NCI-H748 (cell line): ENCODE measurements around the gene LRMDA.

Source experiments
- DNase-seq: peaks from one replicate; lab custom pipeline; 2025; ENCODE audit not compliant: unreplicated experiment; lab: John Stamatoyannopoulos, UW

Gene LRMDA

DNA sequence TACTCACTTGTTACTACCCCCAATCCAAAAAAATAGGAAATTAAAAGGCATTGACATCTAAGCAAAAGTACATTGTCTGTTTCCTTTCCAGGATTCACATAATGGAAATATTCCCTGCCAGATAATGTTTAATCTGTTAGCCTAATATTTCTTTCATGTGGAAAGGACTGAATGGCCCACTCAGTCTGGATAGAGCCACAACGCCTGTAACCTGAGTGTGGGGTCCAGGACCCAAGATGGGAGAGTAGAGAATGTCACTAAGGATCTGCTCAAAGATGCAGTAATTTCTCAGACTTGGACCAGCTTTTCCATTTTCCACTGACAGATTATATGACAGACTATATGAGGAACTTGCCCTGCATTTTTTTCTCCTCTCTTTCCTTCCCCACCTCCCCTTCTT is 1117.3 kb downstream of the LRMDA start:
- no peak for DNase-seq

DNA sequence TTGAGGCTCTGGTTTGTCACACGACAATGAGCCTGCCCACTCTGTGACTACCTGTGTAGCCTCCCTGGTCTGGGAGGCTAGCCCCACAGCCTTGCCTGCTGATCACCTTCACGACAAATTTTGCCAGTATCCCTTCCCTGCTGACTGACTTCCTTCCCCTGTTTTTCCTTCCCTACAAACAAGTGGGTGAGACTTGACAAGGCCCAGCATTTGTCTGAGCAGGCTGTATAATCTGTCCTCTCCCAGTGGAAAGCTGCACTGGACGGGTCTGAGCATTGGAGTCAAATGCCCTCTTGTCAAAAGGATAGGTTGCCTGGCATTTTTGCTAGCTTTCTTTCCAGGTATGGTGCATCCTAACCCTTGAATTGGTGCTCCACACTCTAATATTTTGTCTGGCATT is 1117.7 kb downstream of the LRMDA start:
- DNase-seq = no peak

DNA sequence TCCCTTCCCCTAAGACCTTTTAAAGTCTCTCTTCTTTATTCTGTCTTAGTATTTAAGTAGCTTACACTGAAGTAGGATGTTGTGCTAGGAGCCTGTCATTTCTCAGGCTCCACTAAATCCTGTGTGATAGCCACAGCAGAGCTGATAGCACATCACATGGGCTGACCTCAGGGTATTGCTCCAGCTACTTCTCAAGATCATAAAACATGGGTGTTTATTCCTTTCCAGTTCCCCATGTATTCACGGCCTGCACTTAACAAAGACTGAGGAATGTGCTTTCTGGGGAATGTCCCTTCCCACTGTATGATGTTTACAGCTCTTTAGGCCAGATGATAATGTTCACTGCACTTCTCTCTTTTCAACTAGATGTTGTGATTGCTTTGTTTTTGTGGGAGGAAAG is 1119.4 kb downstream of the LRMDA start:
- DNase-seq = no peak

DNA sequence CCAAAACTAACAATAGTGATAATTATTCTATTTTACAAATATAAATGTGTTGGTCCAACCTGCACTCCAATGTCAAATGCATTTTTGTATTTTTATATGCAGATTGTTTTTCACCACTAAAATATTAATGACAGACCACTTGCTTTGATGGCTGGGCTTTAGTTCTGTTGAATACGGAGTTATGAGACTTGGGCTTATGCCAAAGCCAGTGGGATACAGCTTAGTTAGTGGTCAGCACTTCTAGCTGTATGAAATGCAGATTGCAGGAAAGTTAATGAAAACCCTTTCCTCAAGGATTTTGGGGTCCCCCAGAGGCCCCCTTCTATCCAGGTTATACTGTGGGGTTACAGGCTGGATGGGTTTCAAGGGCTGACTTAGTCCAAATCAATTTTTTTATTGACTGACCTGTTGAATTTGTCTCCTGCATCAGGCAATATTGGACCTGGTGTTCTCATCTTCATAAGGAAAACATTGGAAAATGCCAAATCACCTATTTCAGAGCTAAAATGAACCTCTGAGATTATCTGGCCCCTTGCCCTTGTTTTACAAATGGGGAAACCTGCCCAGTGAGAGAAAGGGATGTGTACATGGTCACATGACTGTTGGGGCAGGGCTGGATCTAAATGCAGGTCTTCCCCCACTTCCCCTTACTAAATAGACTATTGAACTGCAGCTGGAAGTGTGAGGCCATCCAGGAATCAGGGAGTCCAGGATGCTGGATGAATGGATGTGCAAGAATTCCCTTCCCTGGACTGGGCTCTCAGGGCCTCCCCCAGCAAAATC is 1120.9 kb downstream of the LRMDA start:
- no peak for DNase-seq

DNA sequence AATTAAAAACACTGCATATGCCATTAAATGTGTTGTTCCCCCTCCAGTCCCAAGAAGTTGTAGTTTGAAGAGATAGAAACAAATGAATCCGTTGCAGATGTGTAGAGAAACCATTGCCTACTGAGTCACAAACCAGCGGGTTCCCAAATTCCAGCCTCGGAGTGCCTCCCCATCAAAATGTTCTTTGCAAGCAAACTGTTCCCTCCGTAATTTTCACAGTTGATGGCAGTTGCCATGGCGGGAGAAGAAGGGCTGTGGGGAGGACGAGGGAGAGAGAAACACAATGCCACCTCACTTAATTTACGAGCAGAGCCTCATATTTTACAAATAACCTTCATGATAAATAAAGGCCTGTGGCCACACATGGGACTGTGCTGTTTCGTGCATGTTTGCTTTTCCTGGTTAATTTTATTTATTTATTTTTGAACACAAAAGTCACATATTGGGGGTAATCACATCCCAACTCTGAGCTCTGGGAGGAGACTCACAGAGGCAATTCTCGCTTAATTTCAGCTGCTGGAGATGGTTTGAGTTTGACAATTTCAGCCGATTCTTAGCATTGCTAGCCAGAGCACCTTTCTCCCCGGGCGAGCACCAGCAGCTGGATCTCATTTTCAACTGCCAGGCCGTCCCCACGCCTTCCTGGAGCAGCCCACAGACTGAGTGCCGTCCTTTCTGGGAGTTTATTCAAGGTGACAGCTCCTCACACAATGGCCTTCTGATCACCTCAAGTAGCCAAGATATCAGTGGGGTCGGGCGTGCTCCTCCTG is 1122.0 kb downstream of the LRMDA start:
- no peak for DNase-seq

DNA sequence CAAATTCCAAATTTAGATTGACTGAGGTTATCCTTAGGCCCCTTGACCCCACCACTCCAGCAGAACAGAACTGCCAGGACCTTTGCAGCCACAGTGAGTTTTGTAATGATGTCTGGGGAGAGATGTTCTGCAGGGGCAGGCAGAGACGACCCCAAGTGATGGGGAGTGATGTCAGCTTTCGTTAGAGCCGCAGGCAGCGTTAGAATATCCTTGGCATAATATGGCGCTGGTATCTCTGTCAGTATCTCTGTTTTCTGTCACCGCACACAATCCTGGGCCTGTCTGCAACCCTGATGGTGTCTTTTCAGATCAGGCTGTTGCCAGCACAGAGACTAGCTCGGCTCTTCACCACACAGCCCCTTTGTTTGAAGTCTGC is 1122.6 kb downstream of the LRMDA start:
- no peak for DNase-seq

DNA sequence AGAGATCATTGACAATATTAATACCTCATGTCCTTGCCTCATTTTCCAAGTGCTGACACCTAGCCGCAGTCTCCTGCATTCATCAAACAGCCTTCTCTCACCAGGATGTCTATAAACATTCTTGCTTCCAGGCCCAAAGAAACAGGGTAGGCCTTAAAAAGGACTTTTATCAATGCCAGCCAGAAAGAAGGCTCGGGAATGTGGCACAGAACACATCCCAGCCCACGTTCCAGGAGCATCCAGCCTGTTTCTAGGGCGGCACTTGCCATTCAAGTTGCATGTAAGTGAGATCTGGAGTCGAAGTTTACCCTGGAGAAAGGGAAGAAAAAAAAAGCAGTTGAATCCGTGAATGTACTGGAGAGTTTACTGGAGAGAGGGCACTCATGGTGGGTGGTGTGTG is 1123.1 kb downstream of the LRMDA start:
- DNase-seq = no peak

DNA sequence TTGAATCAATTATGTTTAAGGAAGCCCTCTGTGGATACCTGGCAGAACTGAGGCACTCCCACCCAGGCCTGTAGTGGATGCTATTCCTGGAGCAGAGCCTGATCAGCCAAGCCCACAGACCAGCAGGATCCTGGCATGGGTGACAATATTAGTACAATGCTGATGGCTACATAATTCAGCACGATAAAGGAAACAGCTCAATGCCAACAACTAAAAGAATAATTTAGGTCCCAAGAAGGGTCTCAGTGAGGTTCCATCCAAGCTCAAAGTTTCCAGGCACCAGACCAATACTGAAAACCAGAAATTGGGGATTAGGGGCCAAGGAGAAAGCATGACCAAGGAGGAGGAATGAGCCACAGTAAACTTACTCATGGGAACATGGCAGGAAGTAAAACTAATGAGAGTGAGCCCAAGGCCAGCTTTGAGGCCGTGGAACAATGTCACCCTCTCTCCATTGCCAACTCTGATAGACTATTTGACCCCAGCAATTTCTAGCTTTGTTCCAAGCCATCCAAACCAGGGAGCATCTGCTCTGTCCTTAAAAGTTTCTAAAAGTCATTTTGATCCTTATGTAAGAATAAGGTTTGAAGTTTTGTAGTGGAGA is 1123.7 kb downstream of the LRMDA start:
- DNase-seq = no peak

DNA sequence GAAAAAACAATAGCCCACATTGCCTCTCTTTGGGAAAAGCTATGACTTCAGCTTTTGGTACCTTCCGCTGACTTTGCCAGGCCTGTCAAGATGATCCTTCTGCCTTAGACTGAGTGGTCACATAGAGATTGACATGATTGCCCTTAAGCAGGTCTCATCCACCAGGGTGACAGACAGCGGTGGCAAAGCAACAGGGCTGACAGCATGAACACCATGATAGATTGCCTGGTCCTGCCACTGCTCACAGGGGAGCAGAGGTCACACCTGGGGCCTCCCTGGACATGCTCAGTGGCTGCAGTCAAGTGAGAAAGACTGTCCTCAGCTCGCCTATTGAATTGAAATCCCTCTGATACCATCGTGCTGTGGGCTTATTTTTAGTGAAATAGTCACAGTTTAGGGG is 1125.9 kb downstream of the LRMDA start:
- no peak for DNase-seq

DNA sequence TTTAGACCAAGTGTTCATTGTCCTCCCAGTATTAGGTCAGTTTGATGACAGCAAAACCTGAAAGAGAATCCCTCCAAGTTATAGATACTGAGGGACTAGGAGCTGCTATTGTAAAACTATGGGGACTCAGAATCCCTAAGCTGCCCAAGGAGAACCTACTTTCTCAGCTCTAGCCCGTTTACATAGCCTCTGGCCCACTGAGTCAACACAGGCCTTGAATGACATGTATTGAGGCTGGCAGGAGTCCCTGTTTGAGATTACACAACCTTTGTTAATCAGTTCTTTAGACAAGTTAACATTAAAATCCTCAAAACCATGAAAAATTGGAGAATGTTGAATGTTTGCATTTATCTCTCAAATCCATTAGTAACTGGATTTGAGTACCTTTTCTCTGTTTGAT is 1127.2 kb downstream of the LRMDA start:
- DNase-seq = peak; percentile 64

DNA sequence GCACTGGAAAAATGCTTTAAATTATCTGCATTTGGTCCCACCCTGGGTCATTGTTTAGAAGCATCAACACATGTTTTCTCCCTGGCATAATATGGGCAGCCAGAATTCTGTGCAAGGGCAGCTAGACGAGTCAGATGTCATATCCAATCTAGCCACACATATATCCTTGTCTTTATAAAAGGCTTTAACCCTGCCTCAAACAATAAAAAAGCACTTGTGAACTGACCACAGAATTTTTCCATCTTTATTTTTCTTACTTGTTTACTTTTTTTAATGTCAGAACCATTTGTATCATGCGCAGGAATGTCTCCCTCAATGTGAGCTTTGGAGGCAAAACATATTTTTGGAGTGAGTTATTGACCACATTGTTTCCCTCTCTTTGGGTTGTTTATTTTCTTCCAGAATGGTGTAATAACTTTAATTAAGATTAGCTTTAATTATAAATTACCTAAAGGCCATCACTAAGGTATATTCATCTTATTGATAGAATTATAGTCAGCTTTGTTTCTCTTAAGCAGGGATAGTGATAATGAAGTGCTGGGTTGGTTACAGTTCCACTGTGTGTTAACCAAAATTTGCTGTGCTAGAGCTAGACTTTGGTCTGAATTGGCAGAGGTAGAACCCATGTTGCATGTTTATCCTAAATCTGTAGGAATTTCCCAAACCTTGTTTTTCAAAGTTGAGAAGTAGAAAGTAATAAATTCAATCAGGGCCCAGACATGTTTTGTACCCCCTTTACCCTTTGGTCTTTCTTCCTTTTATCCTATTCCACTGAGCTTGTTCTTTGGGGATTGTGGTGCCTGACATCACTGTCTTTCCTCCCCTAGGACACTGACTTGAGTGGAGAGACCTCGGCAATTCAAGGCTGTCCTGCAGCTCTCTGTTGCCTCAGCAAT is 1127.8 kb downstream of the LRMDA start:
- no peak for DNase-seq

DNA sequence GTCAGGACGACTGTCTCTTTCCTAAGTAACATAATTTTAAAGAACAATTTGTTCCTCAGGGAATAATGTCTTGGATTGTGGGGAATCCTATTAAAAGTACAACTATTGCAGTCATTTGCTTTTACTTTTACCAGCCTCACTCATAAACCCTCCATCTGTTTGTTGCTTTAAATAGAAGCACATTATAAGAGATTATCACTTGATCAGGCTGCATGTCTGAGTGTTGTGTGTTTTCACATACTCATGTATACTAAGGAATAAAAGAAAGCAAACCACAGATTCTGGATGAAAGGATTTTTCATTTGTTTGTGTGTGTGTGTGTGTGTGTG is 1128.4 kb downstream of the LRMDA start:
- no peak for DNase-seq

DNA sequence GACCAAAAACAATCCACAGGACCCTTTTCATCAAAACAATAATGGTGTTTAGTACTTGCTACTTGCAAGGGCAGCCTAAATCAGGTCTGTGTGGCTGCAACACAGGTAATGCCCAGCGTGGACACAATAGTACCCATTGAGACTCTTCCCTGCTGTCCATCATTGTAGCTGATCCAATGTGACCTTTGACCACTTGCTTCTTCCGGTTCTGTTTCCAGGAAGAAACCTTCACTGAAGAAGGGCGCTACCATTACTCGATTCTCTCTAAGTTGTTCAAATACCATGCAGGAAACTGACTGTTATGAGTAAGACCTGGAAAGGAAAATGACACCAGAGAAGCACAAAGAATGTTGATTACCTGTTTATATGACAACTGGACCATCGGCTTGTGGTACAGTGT is 1128.9 kb downstream of the LRMDA start:
- no peak for DNase-seq

DNA sequence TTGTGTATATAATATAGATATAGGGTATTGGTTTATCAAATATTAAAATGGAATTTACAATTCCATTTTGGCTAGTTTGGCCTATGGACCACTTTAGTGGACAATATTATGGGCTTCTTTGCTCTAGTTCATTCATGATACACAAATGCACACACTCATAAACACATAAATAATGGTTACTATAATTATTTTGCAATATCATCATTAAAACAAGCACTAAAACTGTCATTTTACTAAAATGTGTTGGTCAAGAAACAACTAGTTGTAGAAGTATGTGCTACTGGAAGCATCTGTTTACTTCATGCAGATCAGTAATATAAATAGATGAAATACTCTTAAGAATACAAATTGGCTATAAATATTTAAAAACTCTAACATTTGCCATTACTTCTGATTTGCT is 1131.9 kb downstream of the LRMDA start:
- DNase-seq = no peak

DNA sequence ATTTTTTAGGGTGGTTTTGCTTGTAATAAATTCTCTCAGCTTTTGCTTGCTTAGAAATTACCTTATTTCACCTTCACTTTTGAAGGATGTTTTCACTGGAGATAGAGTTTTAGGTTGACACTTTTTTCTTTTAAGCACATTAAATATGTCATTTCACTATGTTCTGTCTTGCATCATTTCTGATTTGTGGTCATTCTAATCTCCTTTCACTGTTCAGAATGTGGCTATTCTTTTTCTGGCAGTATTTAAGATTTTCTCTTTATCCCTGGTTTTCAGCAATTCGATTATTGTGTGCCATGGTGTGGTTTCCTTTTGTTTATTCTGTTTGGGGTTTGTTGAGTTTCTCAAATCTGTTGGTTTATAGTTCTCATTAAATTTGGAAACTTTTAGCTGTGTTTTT is 1140.6 kb downstream of the LRMDA start:
- DNase-seq = no peak

DNA sequence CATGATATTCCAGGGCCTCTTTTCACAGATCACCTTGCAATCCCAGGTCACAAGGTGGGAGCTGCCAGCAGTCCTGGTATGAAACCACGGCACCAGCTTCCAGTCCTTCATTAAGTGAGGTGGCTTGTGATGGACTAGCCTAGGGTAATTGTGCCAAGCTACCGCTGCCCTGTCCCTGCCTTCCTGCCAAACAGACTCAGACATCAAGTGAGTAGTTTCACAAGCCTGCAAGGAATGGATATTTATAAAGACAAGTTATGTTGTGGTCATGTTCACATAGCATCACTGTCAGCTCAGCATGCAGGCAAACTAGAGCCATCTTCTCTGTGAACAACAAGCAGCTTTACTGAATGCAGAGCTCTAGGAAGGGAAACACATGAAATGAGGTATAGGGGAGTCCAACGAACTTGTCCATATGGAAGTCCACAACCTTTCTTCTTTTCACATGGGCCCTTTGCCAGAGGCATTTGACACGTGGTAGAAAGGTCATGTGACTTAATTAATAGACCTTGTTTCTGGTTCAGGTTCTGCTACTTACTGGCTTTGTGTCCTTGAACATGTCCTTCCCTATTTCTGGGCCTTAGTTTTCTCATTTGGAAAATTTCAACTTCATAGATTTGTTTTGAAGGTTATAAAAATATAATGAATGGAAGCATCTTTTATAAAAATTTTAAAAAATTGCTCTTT is 1145.0 kb downstream of the LRMDA start:
- DNase-seq = no peak

DNA sequence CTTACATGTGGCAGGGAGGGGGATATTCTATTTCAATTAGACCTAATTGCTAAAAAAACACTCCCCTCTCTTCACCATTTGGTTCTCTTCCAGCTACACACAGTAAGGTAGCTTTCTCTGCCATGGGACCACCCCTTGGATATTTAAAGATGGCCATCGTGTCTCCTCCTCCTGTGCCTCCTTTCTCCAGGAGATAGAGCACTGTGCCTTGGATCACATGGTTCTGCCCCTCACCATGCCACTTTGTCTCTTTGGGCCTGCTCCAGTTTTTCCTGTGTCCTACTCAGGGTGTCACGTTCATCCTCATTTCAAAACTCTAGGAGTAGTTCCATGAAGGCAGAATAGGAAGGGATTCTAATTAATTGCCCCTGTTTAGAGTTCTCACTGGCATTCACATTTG is 1146.0 kb downstream of the LRMDA start:
- DNase-seq = no peak

DNA sequence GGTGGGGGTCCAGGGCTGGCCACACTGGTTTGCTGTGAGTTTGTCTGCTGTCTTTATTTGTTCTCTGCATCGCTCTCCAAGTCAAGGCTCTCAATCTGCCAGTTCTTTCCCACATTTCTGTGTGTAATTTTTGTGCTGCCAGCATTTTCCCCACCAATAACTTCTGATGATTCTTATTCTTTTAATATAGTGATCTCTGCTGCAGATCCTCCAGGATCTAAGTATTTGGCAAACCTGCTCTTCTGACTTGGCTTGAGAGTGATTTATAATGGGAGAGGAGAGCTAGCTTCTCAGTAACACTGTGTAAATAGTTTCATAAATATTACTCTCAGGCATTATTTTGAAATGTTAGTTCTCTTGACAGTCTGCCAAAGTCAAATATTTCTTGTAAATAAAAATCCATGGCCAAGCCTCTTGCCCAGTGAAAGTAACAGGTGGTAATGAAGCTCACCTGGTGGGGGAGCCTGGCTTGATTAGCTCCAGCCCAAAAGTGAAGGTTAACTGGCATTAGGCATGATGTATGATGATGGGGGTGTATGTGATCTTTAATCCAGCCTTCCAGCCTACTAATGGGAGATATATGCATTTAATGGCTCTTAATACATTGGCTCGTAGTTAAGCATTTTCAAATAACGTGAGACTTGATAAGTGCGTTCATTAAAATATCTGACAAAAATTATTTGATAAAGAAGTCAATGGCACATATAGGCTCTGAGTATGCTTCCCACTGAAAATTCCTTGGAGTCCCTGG is 1150.3 kb downstream of the LRMDA start:
- peak; percentile 68 for DNase-seq

DNA sequence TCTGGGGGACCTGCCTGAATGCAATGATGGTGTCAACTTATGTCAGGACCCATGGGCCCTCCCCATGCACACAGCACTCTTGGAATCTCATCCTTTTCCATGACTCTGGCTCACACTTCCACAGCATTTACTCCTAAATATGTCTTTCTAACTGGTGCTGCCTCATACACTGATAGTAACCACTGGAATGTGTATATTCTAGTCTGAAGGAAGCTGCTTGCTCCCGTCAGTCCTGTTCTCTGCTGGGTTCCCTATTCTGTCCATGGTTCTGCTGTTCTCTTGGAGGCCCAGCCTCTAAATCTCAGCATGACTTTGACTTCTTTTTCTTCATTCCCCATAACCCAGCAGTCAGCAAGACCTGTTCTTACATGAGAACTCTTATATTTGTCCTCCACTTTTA is 1151.1 kb downstream of the LRMDA start:
- no peak for DNase-seq

DNA sequence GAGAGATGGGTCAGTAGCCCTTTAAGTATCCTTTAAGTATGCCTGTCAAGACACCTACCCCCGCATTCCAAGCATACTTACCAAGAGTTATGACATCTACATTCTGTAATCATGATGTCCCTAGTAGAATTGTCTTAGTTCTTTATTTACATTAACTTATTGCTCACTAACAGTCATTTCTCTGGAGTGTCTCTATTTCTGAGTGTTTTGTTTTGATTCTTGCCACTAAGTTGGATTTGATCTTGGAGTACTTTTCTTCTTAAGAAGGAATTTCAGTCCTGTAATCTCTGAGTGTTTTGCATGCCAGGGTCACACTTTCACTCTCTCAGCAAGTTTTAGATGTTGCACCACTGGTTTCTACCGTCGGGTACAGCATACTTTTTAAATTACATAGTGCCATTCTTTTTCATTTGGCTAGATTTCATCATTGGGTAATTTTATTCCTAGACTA is 1152.3 kb downstream of the LRMDA start:
- no peak for DNase-seq
